SK-N-SH (cell line): ENCODE measurements around the gene ALS2CL. TPM values are rescaled to one million over a fixed set of nuclear protein-coding genes. Genes with fewer than 3 reads are reported as not detected.

ENCODE experiments used
- CTCF ChIA-PET: fragments of 300-600, 350-600 bp; formaldehyde crosslinking; extraction: SDS; loops from one replicate; lab custom pipeline; 2021; lab: Yijun Ruan, JAX
- POLR2A ChIA-PET: fragments of 350-600 bp; sonication (Branson Sonifier 250); formaldehyde crosslinking; extraction: SDS; loops from one replicate; lab custom pipeline; 2020; ENCODE audit warnings: antibody characterized with exemption, inconsistent platforms; lab: Yijun Ruan, JAX
- DNase-seq: peaks from one replicate; pipeline ENCODE4 v3.0.0; 2012
- H2AFZ ChIP-seq: fragments of 200-600 bp; sonication (generic); 2 replicates; pipeline ENCODE4 v1.8.1; 2016; ENCODE audit warnings: antibody characterized with exemption, mild to moderate bottlenecking, low read depth
- H3F3A ChIP-seq: fragments of 200-600 bp; sonication (generic); replicated peaks from 2 replicates; pipeline ENCODE3; 2016; ENCODE audit warnings: antibody characterized with exemption, mild to moderate bottlenecking; ENCODE audit not compliant: insufficient read depth
- H3K27ac ChIP-seq, 2 experiments: fragments of 200-500 bp in 1 of 2; fragments of 200-600 bp in 1 of 2; sonication (Bioruptor generic) in 1 of 2; sonication (generic), shearing (Covaris generic) in 1 of 2; 2 replicates each; pipeline versions ENCODE4 v1.5.1 to v1.6.1; 2014 to 2016; ENCODE audit warnings: low read depth in 2 of 2, inconsistent platforms in 1 of 2, low read length in 1 of 2, mild to moderate bottlenecking in 1 of 2, mixed read lengths in 1 of 2
- H3K27me3 ChIP-seq: fragments of 200-600 bp; sonication (generic), shearing (Covaris generic); 2 replicates; pipeline ENCODE4 v1.6.1; 2016; ENCODE audit warnings: mixed run types; ENCODE audit not compliant: insufficient read depth
- H3K36me3 ChIP-seq, 2 experiments: fragments of 200-500 bp in 1 of 2; fragments of 200-600 bp in 1 of 2; sonication (Bioruptor generic) in 1 of 2; sonication (generic) in 1 of 2; replicated peaks in 1 of 2; 2 replicates each; pipeline versions ENCODE3 to v1.5.1; 2014 to 2016; ENCODE audit warnings: low read length in 1 of 2, mild to moderate bottlenecking in 1 of 2; ENCODE audit not compliant: insufficient read depth in 2 of 2, control insufficient read depth in 1 of 2
- H3K4me1 ChIP-seq, 2 experiments: fragments of 200-500 bp in 1 of 2; fragments of 200-600 bp in 1 of 2; sonication (Bioruptor generic) in 1 of 2; sonication (generic), shearing (Covaris generic) in 1 of 2; 2 replicates each; pipeline versions ENCODE4 v1.5.1 to v1.6.1; 2014 to 2016; ENCODE audit warnings: low read depth in 1 of 2, low read length in 1 of 2, mixed run types in 1 of 2; ENCODE audit not compliant: insufficient read depth in 2 of 2, control insufficient read depth in 1 of 2
- H3K4me2 ChIP-seq: fragments of 200-600 bp; sonication (generic), shearing (Covaris generic); 2 replicates; pipeline ENCODE4 v1.6.1; 2017; ENCODE audit warnings: mixed run types
- H3K4me3 ChIP-seq, 2 experiments: fragments of 200-500 bp in 1 of 2; fragments of 200-600 bp in 1 of 2; sonication (Bioruptor generic) in 1 of 2; sonication (generic), shearing (Covaris generic) in 1 of 2; 2 replicates each; pipeline versions ENCODE4 v1.5.1 to v1.8.1; 2014 to 2016; ENCODE audit warnings: low read depth in 2 of 2, inconsistent platforms in 1 of 2, low read length in 1 of 2, mild to moderate bottlenecking in 1 of 2, mixed read lengths in 1 of 2, moderate library complexity in 1 of 2
- H3K79me2 ChIP-seq: fragments of 200-600 bp; sonication (generic); 2 replicates; pipeline ENCODE4 v1.8.1; 2017; ENCODE audit warnings: mild to moderate bottlenecking; ENCODE audit not compliant: insufficient read depth
- H3K9ac ChIP-seq: fragments of 200-600 bp; sonication (generic); 2 replicates; pipeline ENCODE4 v1.6.1; 2017; ENCODE audit warnings: mixed run types
- H3K9me2 ChIP-seq: fragments of 200-600 bp; sonication (generic); 2 replicates; pipeline ENCODE4 v1.6.1; 2017; ENCODE audit warnings: mixed run types
- H3K9me3 ChIP-seq: fragments of 200-600 bp; sonication (generic); 2 replicates; pipeline ENCODE4 v1.6.1; 2017; ENCODE audit warnings: mixed run types, mild to moderate bottlenecking, moderate library complexity
- H4K20me1 ChIP-seq: fragments of 200-600 bp; sonication (generic); 2 replicates; pipeline ENCODE4 v1.6.1; 2017; ENCODE audit warnings: mild to moderate bottlenecking, mixed run types; ENCODE audit not compliant: insufficient read depth
- CHD2 ChIP-seq: fragments of 150-350 bp; IDR thresholded peaks from 2 replicates; pipeline ENCODE4 v1.6.1; 2018; ENCODE audit warnings: low read length; ENCODE audit not compliant: partially characterized antibody
- CTCF ChIP-seq: fragments of 200-600 bp; sonication (generic); IDR thresholded peaks from 2 replicates; pipeline ENCODE4 v1.6.1; 2017; ENCODE audit warnings: antibody characterized with exemption, mild to moderate bottlenecking, moderate library complexity
- ELF1 ChIP-seq: IDR thresholded peaks from 2 replicates; pipeline ENCODE4 v1.4.0; 2012
- EP300 ChIP-seq, 2 experiments: IDR thresholded peaks; 2 replicates each; pipeline versions ENCODE4 v1.4.0 to v1.6.1; 2012; ENCODE audit warnings: borderline replicate concordance in 1 of 2, low read depth in 1 of 2, low read length in 1 of 2
- EZH2phosphoT487 ChIP-seq: fragments of 200-600 bp; sonication (generic); IDR thresholded peaks from 2 replicates; pipeline ENCODE4 v1.6.1; 2017; ENCODE audit warnings: low read depth, mixed run types, mild to moderate bottlenecking, antibody characterized with exemption, moderate library complexity, borderline replicate concordance
- FOXJ3 ChIP-seq: sonication (generic); formaldehyde crosslinking; IDR thresholded peaks from 2 replicates; pipeline ENCODE4 v1.5.1; 2020; ENCODE audit warnings: mild to moderate bottlenecking, missing genetic modification reagents
- FOXM1 ChIP-seq: IDR thresholded peaks from 2 replicates; pipeline ENCODE4 v1.4.0; 2012; ENCODE audit warnings: low read depth, mild to moderate bottlenecking
- GABPA ChIP-seq: IDR thresholded peaks from 2 replicates; pipeline ENCODE4 v1.4.0; 2012; ENCODE audit warnings: low read depth, mild to moderate bottlenecking
- JUND ChIP-seq: IDR thresholded peaks from 2 replicates; pipeline ENCODE4 v1.4.0; 2012
- MEF2A ChIP-seq: IDR thresholded peaks from 2 replicates; pipeline ENCODE4 v1.4.0; 2012; ENCODE audit warnings: low read depth, borderline replicate concordance
- MXI1 ChIP-seq: IDR thresholded peaks from 2 replicates; pipeline ENCODE4 v1.6.1; 2012; ENCODE audit warnings: mild to moderate bottlenecking, low read depth, low read length, improper control_type of control experiment
- NFIC ChIP-seq: IDR thresholded peaks from 2 replicates; pipeline ENCODE4 v1.4.0; 2012; ENCODE audit warnings: borderline replicate concordance
- PBX3 ChIP-seq: IDR thresholded peaks from 2 replicates; pipeline ENCODE4; 2012
- RAD21 ChIP-seq: IDR thresholded peaks from 2 replicates; pipeline ENCODE4 v1.6.1; 2012; ENCODE audit warnings: mild to moderate bottlenecking, low read length
- RCOR1 ChIP-seq: fragments of 150-350 bp; IDR thresholded peaks from 2 replicates; pipeline ENCODE4 v1.6.1; 2017; ENCODE audit warnings: antibody characterized with exemption, low read length
- RXRA ChIP-seq: IDR thresholded peaks from 2 replicates; pipeline ENCODE4 v1.4.0; 2012; ENCODE audit warnings: low read depth, mild to moderate bottlenecking, borderline replicate concordance
- SIN3A ChIP-seq: IDR thresholded peaks from 2 replicates; pipeline ENCODE4 v1.6.1; 2012; ENCODE audit warnings: low read depth, mild to moderate bottlenecking, low read length, moderate library complexity, borderline replicate concordance
- SMC3 ChIP-seq: IDR thresholded peaks from 2 replicates; pipeline ENCODE4 v1.6.1; 2012; ENCODE audit warnings: low read depth, low read length, improper control_type of control experiment
- TCF12 ChIP-seq: IDR thresholded peaks from 2 replicates; pipeline ENCODE4 v1.4.0; 2012
- TEAD4 ChIP-seq: IDR thresholded peaks from 2 replicates; pipeline ENCODE4 v1.4.0; 2012; ENCODE audit warnings: mild to moderate bottlenecking, borderline replicate concordance; ENCODE audit not compliant: insufficient read depth
- USF1 ChIP-seq: IDR thresholded peaks from 2 replicates; pipeline ENCODE4 v1.4.0; 2012; ENCODE audit warnings: low read depth, borderline replicate concordance
- WGBS: methylation state at CpG from one replicate; pipeline ENCODE4 v1.1.6; 2017; ENCODE audit warnings: low lambda C conversion rate; 5-methylcytosine and 5-hydroxymethylcytosine counted together
- polyA plus RNA-seq, 3 experiments: library from polyadenylated mRNA; depleted of rRNA; stranded (reverse); fragments of >200 nt; gene quantifications; 2 replicates each; pipeline ENCODE4 v1.2.3, GENCODE V29; 2012
- TF ChIP-seq, protein P1 (sequence below): IDR thresholded peaks from 2 replicates; pipeline ENCODE4 v1.4.0; 2012; ENCODE audit warnings: low read depth

Gene ALS2CL
- polyA plus RNA-seq, 1 of the 3 experiments (the other 2 are of a cell fraction): 0.18 TPM

- no peaks in the 10 kb centered on the region for H3K9me2 ChIP-seq
- no peaks in the 10 kb centered on the region for H3K79me2 ChIP-seq
- H3K27me3 ChIP-seq: peaks cover 14% of the 10 kb centered on the region
- H3K4me3 ChIP-seq: peak within 1 kb of the TSS; percentile 35 to 50; a peak in 3 of 4 replicates
- TF ChIP-seq FOXJ3 (CRISPR knock-in tag) (no peak), GABPA (no peak), RXRA (no peak), CHD2 (no peak), RCOR1 (no peak), NFIC (no peak)
- no peaks in the 10 kb centered on the region for H3F3A ChIP-seq
- peak within 1 kb of the TSS; percentile 78 for H3K4me2 ChIP-seq
- H3K36me3 ChIP-seq: no peaks in the 10 kb centered on the region
- ChIA-PET CTCF (interaction anchor here (0.8 to 4.2 kb wide), 10 partner anchors 8 to 222 kb away, joined by 3 to 52 read pairs (median 8); partner anchors contain the start of gene ALS2CL), POLR2A (interaction anchor here (0.6 to 2.4 kb wide), 4 partner anchors 11 to 859 kb away, joined by 3 to 15 read pairs (median 5); partner anchors contain the start of gene LZTFL1)
- DNase-seq: peak; percentile 87
- H3K9ac ChIP-seq: no peak within 1 kb of the TSS
- H3K27ac ChIP-seq: peak within 1 kb of the TSS in 1 of 2 experiments; percentile 94; a peak in 2 of 4 replicates
- no peak within 1 kb of the TSS for H2AFZ ChIP-seq
- WGBS: under 1% methylated on average over 13 of the region's 51 CpGs
- peaks cover 0 to 43% of the 10 kb centered on the region in 2 experiments; a peak in 1 of 4 replicates for H3K4me1 ChIP-seq
- no peaks in the 10 kb centered on the region for H3K9me3 ChIP-seq
- H4K20me1 ChIP-seq: no peaks in the 10 kb centered on the region
Observed at GRCh38 chr3:46701181-46701939, 7.9 kb upstream of the ALS2CL start, which contains the start of gene TMIE. TSS of gene TMIE (plus strand) at chr3:46701392. CDS start at chr3:46701488, 96 bp downstream.

DNA sequence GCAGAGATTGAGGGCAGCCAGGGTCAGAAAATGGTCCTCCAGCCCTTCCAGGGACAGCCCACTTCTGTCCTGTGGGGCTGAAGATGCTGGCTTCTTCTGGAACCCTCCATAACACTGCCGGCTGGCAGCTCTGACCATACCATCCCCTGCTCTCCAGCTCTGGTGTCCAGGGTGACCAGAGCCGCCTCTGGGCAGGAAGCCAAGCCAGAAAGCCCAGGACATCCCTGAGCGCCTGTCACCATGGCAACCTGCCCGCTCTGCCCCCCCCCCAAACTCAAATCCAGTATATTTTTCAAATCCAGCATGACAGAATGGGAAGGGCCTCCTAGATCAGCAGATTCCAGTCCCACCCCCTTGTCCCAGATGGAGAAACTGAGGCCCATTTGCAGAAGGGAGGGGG is 7.3 kb upstream of the ALS2CL start:
- POLR2A ChIA-PET: interaction anchor here (0.6 to 1.3 kb wide), 3 partner anchors 10 to 495 kb away, joined by 3 to 7 read pairs (median 3); no protein-coding TSS in a partner anchor
- CTCF ChIA-PET: interaction anchor here (1.0 to 4.2 kb wide), 7 partner anchors 37 to 223 kb away, joined by 3 to 52 read pairs (median 25); no protein-coding TSS in a partner anchor
- Histone ChIP-seq H3K36me3 (no peaks in the 10 kb centered on the region), H3F3A (no peaks in the 10 kb centered on the region), H3K9me2 (no peaks in the 10 kb centered on the region), H3K4me2 (peak overlapping the region; percentile 78; the same call in 1 of the 2 replicates), H3K27ac (peak overlapping the region in 1 of 2 experiments; percentile 94; a peak in 2 of 4 replicates), H3K4me3 (peak overlapping the region in 1 of 2 experiments; percentile 50; a peak in 1 of 4 replicates), H3K79me2 (no peaks in the 10 kb centered on the region), H4K20me1 (no peaks in the 10 kb centered on the region), H3K4me1 (peaks cover 0 to 49% of the 10 kb centered on the region in 2 experiments; a peak in 1 of 4 replicates), H3K27me3 (peaks cover 14% of the 10 kb centered on the region), H3K9ac (no peak overlapping the region), H2AFZ (no peak overlapping the region), H3K9me3 (no peaks in the 10 kb centered on the region)
- DNase-seq: peak; percentile 96
- WGBS: 17% methylated on average over 1 of the region's 4 CpGs
- TF ChIP-seq CTCF: no peak
- no peak for TF ChIP-seq SMC3
- TF ChIP-seq MEF2A: no peak
- peak; percentile 36; the same call in 1 of the 2 replicates for TF ChIP-seq MXI1
- TF ChIP-seq TEAD4: no peak
- no peak for TF ChIP-seq TCF12
- TF ChIP-seq EZH2phosphoT487: no peak
- no peak for TF ChIP-seq ELF1
- TF ChIP-seq SIN3A: no peak
- TF ChIP-seq CHD2: peak; percentile 30
- TF ChIP-seq JUND: no peak
- TF ChIP-seq FOXM1: no peak
- no peak for TF ChIP-seq FOXJ3 (CRISPR knock-in tag)
- TF ChIP-seq RXRA: no peak
- no peak for TF ChIP-seq PBX3
- peak in 1 of 2 experiments; percentile 89; a peak in 2 of 4 replicates for TF ChIP-seq EP300 (IDR thresholded peaks at IDR 0.05; ENCODE audit: borderline replicate concordance in 1 of 2, low read depth in 1 of 2, low read length in 1 of 2)
- peak; percentile 22; the same call in 1 of the 2 replicates for TF ChIP-seq RAD21
- no peak for TF ChIP-seq USF1
- no peak for TF ChIP-seq GABPA
- TF ChIP-seq, protein P1, sequence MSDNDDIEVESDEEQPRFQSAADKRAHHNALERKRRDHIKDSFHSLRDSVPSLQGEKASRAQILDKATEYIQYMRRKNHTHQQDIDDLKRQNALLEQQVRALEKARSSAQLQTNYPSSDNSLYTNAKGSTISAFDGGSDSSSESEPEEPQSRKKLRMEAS: no peak
